ENCODE results near the gene XKRX. TPM values are rescaled to one million over a fixed set of nuclear protein-coding genes. Genes with fewer than 3 reads are reported as not detected.
A peak's percentile ranks its signal among the peaks of the same experiment; 100 is the strongest.

The XKRX gene
- total and polyA plus RNA-seq, 8 donors, result 1.7 to 14.3 (median 2.4) TPM

DNA sequence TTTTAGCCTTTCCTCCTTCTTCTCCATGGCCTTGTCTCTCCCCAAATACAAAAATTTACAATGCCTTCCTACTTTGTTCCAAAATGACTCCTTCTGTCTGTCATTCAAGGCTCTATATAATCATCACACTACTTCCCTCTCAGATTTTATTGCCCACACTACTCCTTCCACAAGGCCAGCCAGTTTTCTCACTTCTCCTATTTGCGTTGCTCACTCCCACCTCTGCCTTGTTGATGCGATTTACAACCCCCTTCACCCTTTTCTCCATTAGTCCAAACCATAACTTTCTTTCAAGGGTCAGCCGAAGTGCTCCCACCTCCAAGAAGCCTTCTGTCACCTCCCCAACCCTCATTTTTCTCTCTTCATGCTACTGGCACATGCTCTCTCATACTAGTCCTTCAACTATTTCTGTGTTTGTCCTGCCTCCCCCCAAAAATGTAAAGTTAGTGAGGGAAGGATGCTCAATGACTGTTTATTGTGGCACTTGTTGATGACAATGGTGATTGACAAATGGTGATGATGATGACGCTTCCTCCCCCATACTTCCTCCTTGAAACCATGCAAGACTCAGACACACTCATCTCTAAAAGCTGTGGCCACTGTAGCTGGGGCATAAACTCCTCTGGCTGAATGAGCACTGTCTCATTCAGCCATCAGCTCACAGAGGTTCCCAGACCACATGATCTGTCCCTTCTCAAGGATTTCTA lies 2.7 kb upstream of the XKRX start:
- DNase-seq (no peak), ATAC-seq (no peak)
- Histone ChIP-seq H3K27ac (no peak overlapping the region), H3K27me3 (peaks cover 0 to 23% of the 10 kb centered on the region in 2 donors), H3K9me3 (no peaks in the 10 kb centered on the region), H3K36me3 (no peaks in the 10 kb centered on the region), H3K4me3 (no peak overlapping the region), H3K4me1 (no peaks in the 10 kb centered on the region)
- TF ChIP-seq, protein P1, sequence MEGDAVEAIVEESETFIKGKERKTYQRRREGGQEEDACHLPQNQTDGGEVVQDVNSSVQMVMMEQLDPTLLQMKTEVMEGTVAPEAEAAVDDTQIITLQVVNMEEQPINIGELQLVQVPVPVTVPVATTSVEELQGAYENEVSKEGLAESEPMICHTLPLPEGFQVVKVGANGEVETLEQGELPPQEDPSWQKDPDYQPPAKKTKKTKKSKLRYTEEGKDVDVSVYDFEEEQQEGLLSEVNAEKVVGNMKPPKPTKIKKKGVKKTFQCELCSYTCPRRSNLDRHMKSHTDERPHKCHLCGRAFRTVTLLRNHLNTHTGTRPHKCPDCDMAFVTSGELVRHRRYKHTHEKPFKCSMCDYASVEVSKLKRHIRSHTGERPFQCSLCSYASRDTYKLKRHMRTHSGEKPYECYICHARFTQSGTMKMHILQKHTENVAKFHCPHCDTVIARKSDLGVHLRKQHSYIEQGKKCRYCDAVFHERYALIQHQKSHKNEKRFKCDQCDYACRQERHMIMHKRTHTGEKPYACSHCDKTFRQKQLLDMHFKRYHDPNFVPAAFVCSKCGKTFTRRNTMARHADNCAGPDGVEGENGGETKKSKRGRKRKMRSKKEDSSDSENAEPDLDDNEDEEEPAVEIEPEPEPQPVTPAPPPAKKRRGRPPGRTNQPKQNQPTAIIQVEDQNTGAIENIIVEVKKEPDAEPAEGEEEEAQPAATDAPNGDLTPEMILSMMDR (IDR thresholded peaks at IDR 0.05), result no peak
- intact Hi-C loops (cut with DNase I), result no loop called here

- Histone ChIP-seq H3K9me3 (no peaks in the 10 kb centered on the region), H3K36me3 (no peaks in the 10 kb centered on the region), H3K27me3 (peaks cover 0 to 23% of the 10 kb centered on the region in 2 donors), H3K4me3 (peak overlapping the region in 1 of 2 donors; percentile 36), H3K27ac (no peak overlapping the region), H3K4me1 (no peaks in the 10 kb centered on the region)
- TF ChIP-seq, protein P1 (IDR thresholded peaks at IDR 0.05), result no peak
- DNase-seq (no peak), ATAC-seq (no peak)
- intact Hi-C loops (cut with DNase I), result no loop called here
Measured at GRCh38 chrX:100926453-100926852, 2.3 kb downstream of the XKRX start.

DNA sequence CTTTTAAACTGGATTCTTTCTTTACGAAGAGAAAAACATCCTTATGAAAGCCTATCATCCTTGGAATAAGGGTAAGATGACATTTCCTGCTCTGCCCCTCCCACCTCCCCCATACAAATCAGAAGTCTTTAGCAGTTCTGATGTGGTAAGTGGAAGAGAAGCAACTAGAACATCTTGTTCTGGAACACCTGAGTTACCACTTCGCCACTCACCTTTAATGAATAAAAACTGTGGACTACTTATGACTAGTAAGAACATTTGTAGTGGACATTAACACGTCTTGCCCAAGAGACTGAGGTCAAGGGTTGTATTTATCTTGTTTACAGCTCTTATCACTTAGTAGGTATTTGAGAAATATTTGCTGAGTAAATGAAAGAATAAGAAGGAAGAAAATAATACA lies 4.3 kb downstream of the XKRX start:
- Histone ChIP-seq H3K27me3 (peaks cover 0 to 16% of the 10 kb centered on the region in 2 donors), H3K36me3 (no peaks in the 10 kb centered on the region), H3K4me1 (no peaks in the 10 kb centered on the region), H3K4me3 (no peak overlapping the region), H3K27ac (no peak overlapping the region), H3K9me3 (no peaks in the 10 kb centered on the region)
- ATAC-seq (peak; percentile 24), DNase-seq (no peak)
- TF ChIP-seq, protein P1 (IDR thresholded peaks at IDR 0.05), result no peak
- intact Hi-C loops (cut with DNase I), result no loop called here

GRCh38 chrX:100915562-100915961 lies 13.2 kb downstream of the XKRX start:
- H3K4me1 ChIP-seq, result no peaks in the 10 kb centered on the region
- no peak overlapping the region for H3K27ac ChIP-seq
- TF ChIP-seq, protein P1 (IDR thresholded peaks at IDR 0.05), result no peak
- no peaks in the 10 kb centered on the region for H3K9me3 ChIP-seq
- DNase-seq (no peak), ATAC-seq (no peak)
- no peaks in the 10 kb centered on the region for H3K27me3 ChIP-seq
- no peaks in the 10 kb centered on the region for H3K36me3 ChIP-seq
- H3K4me3 ChIP-seq, result no peak overlapping the region
- intact Hi-C loops (cut with DNase I), result no loop called here

- intact Hi-C loops (cut with DNase I), result no loop called here
- TF ChIP-seq, protein P1 (IDR thresholded peaks at IDR 0.05), result no peak
- no peak for ATAC-seq
Measured at GRCh38 chrX:100913111-100913510, 15.6 kb downstream of the XKRX start.

More at GRCh38 chrX:100913111-100913510, 15.6 kb downstream of the XKRX start:
- Histone ChIP-seq H3K27me3 (no peaks in the 10 kb centered on the region), H3K4me1 (no peaks in the 10 kb centered on the region), H3K4me3 (no peak overlapping the region), H3K36me3 (no peaks in the 10 kb centered on the region), H3K9me3 (no peaks in the 10 kb centered on the region), H3K27ac (no peak overlapping the region)
- DNase-seq, result no peak
